AG04449 (cell line): ENCODE measurements around the gene DOCK11.
"Not testable (repeated sequence)": the region's sequence is repeated elsewhere in the genome, so short reads cannot be mapped to it uniquely, and the experiment has no call there.

Experiments used
- CTCF ChIA-PET: fragments of 350-600 bp; formaldehyde crosslinking; extraction: SDS; loops from one replicate; lab custom pipeline; 2021; ENCODE audit warnings: antibody characterized with exemption; lab: Yijun Ruan, JAX
- POLR2A ChIA-PET: fragments of 400-600, 350-600 bp; formaldehyde crosslinking; extraction: SDS; loops from one replicate; lab custom pipeline; 2020; ENCODE audit warnings: antibody characterized with exemption, inconsistent platforms; lab: Yijun Ruan, JAX
- DNase-seq: peaks from one replicate; pipeline ENCODE4 v3.0.0-alpha.2; 2010; ENCODE audit warnings: low read depth, low spot score
- H3K4me3 ChIP-seq: 2 replicates; pipeline ENCODE4 v1.5.1; 2011; ENCODE audit warnings: low read depth, mild to moderate bottlenecking, control low read depth, low read length
- CTCF ChIP-seq: IDR thresholded peaks from one replicate; pipeline ENCODE4 v1.5.1; 2011; ENCODE audit warnings: mild to moderate bottlenecking, moderate library complexity, low read length, control low read depth, inconsistent platforms; ENCODE audit not compliant: insufficient read depth; ENCODE audit errors: missing control alignments

DOCK11 gene

GRCh38 chrX:118495061-118495921 is at the start of gene DOCK11:
Gene DOCK11, plus strand, starts transcription at chrX:118495815. Its CDS starts 157 bp downstream, at chrX:118495972.
- no peak for TF ChIP-seq CTCF
- DNase-seq, result no peak
- POLR2A ChIA-PET, result interaction anchor here (1.6 to 1.8 kb wide), 2 partner anchors 25 to 71 kb away, joined by 4 to 5 read pairs; no protein-coding TSS in a partner anchor
- CTCF ChIA-PET, result interaction anchor here (0.8 to 1.3 kb wide), 2 partner anchors 105 to 106 kb away, joined by 3 to 5 read pairs; no protein-coding TSS in a partner anchor
- H3K4me3 ChIP-seq, result peak within 1 kb of the TSS; percentile 70

- no peak overlapping the region for H3K4me3 ChIP-seq
- POLR2A ChIA-PET, result no interaction called here
- CTCF ChIA-PET, result interaction anchor here (1.3 kb wide), 1 partner anchor 154 kb away, joined by 4 read pairs; no protein-coding TSS in a partner anchor
- peak; percentile 1 for DNase-seq
- TF ChIP-seq CTCF, result no peak
Measured at GRCh38 chrX:118448273-118448783, 47.3 kb upstream of the DOCK11 start.

GRCh38 chrX:118455013-118455412 is 40.6 kb upstream of the DOCK11 start:
- TF ChIP-seq CTCF, result no peak
- DNase-seq, result no peak
- POLR2A ChIA-PET, result no interaction called here
- CTCF ChIA-PET, result interaction anchor here (1.0 kb wide), 1 partner anchor 147 kb away, joined by 5 read pairs; no protein-coding TSS in a partner anchor
- no peak overlapping the region for H3K4me3 ChIP-seq

- peak; percentile 38 for TF ChIP-seq CTCF
- H3K4me3 ChIP-seq, result no peak overlapping the region
- no peak for DNase-seq
- ChIA-PET POLR2A (no interaction called here), CTCF (interaction anchor here (0.7 to 9.6 kb wide), 12 partner anchors 9 to 349 kb away, joined by 3 to 121 read pairs (median 4); no protein-coding TSS in a partner anchor)
Measured at GRCh38 chrX:118459494-118459893, 36.1 kb upstream of the DOCK11 start.

GRCh38 chrX:118464501-118464900 is 31.1 kb upstream of the DOCK11 start:
- no peak for TF ChIP-seq CTCF
- ChIA-PET CTCF (interaction anchor here (9.6 kb wide), 1 partner anchor 136 kb away, joined by 121 read pairs; no protein-coding TSS in a partner anchor), POLR2A (no interaction called here)
- H3K4me3 ChIP-seq, result no peak overlapping the region
- no peak for DNase-seq

- no peak overlapping the region for H3K4me3 ChIP-seq
- TF ChIP-seq CTCF, result no peak
- POLR2A ChIA-PET, result no interaction called here
- CTCF ChIA-PET, result interaction anchor here (2.0 kb wide), 1 partner anchor 9 kb away, joined by 5 read pairs; no protein-coding TSS in a partner anchor
- DNase-seq, result no peak
Measured at GRCh38 chrX:118468122-118468521, 27.5 kb upstream of the DOCK11 start.

GRCh38 chrX:118470721-118471347 is 24.8 kb upstream of the DOCK11 start:
- H3K4me3 ChIP-seq, POLR2A ChIA-PET, DNase-seq: not testable (repeated sequence)
- CTCF ChIA-PET, result interaction anchor here (1.0 to 2.4 kb wide), 2 partner anchors 129 to 131 kb away, joined by 3 to 8 read pairs; no protein-coding TSS in a partner anchor
